ENCODE measurements around the gene TSPAN7.

The TSPAN7 gene

GRCh38 chrX:38641197-38641596 is 79.9 kb downstream of the TSPAN7 start:
- no peaks in the 10 kb centered on the region for H3K4me1 ChIP-seq (ENCODE audit: insufficient read depth, low read length, severe bottlenecking)
- no peak overlapping the region for H3K4me3 ChIP-seq (ENCODE audit: low read depth, low read length, poor library complexity, severe bottlenecking)
- no peak overlapping the region for H3K4me2 ChIP-seq (ENCODE audit: low read length)
- H3K9me3 ChIP-seq (ENCODE audit: low read length), result no peaks in the 10 kb centered on the region
- H4K20me1 ChIP-seq (ENCODE audit: insufficient read depth, low read length), result no peaks in the 10 kb centered on the region
- no peak overlapping the region for H3K9ac ChIP-seq (ENCODE audit: low read length)
- no peaks in the 10 kb centered on the region for H3K79me2 ChIP-seq (ENCODE audit: insufficient read depth, low read length)
- no peaks in the 10 kb centered on the region for H3K27me3 ChIP-seq (ENCODE audit: insufficient read depth, low read length)
- no peak overlapping the region for H2AFZ ChIP-seq (ENCODE audit: low read length)
- no peaks in the 10 kb centered on the region for H3F3A ChIP-seq (ENCODE audit: insufficient read depth, low read length)
- no peaks in the 10 kb centered on the region for H3K36me3 ChIP-seq (ENCODE audit: insufficient read depth, low read length)
- no peaks in the 10 kb centered on the region for H3K9me2 ChIP-seq (ENCODE audit: low read depth, low read length)
- no peak overlapping the region for H3K27ac ChIP-seq (ENCODE audit: low read depth, low read length, poor library complexity, severe bottlenecking)
- no peak for TF ChIP-seq CTCF (IDR thresholded peaks at IDR 0.05; ENCODE audit: low read length)
- no peak for TF ChIP-seq EZH2 (IDR thresholded peaks at IDR 0.05; ENCODE audit: borderline replicate concordance, low read length)

GRCh38 chrX:38643903-38644302 is 82.6 kb downstream of the TSPAN7 start:
- H3K4me3 ChIP-seq (ENCODE audit: low read depth, low read length, poor library complexity, severe bottlenecking), result no peak overlapping the region
- H3K4me1 ChIP-seq (ENCODE audit: insufficient read depth, low read length, severe bottlenecking), result no peaks in the 10 kb centered on the region
- no peaks in the 10 kb centered on the region for H3F3A ChIP-seq (ENCODE audit: insufficient read depth, low read length)
- H3K9me2 ChIP-seq (ENCODE audit: low read depth, low read length), result no peaks in the 10 kb centered on the region
- H3K9ac ChIP-seq (ENCODE audit: low read length), result no peak overlapping the region
- no peak for TF ChIP-seq CTCF (IDR thresholded peaks at IDR 0.05; ENCODE audit: low read length)
- no peak for TF ChIP-seq EZH2 (IDR thresholded peaks at IDR 0.05; ENCODE audit: borderline replicate concordance, low read length)
- H3K36me3 ChIP-seq (ENCODE audit: insufficient read depth, low read length), result no peaks in the 10 kb centered on the region
- H3K27me3 ChIP-seq (ENCODE audit: insufficient read depth, low read length), result no peaks in the 10 kb centered on the region
- H3K4me2 ChIP-seq (ENCODE audit: low read length), result no peak overlapping the region
- no peaks in the 10 kb centered on the region for H3K79me2 ChIP-seq (ENCODE audit: insufficient read depth, low read length)
- no peaks in the 10 kb centered on the region for H4K20me1 ChIP-seq (ENCODE audit: insufficient read depth, low read length)
- no peaks in the 10 kb centered on the region for H3K9me3 ChIP-seq (ENCODE audit: low read length)
- H3K27ac ChIP-seq (ENCODE audit: low read depth, low read length, poor library complexity, severe bottlenecking), result no peak overlapping the region
- H2AFZ ChIP-seq (ENCODE audit: low read length), result no peak overlapping the region

DNA sequence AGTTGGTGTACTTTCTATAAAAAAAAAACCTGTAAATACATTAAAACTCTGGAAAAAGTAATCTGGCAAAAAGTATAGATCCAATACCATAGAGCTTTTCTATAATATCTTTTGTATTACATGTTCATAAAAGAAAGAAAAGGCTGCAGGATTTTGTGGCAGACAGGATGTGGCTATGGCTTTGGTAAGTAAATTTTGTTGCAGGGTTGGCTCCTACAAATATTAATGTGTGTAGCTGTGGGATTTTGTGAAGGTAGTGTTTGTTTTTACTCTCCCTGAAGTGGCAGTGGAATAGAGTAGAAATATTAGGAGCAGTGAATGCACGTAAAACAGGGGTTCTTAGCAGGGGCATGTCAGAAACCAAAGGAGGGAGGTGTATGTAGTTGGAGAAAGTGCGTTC is 84.8 kb downstream of the TSPAN7 start:
- Histone ChIP-seq H3K9ac (ENCODE audit: low read length) (no peak overlapping the region), H3K27me3 (ENCODE audit: insufficient read depth, low read length) (no peaks in the 10 kb centered on the region), H3K4me3 (ENCODE audit: low read depth, low read length, poor library complexity, severe bottlenecking) (no peak overlapping the region), H3K79me2 (ENCODE audit: insufficient read depth, low read length) (no peaks in the 10 kb centered on the region), H3K4me1 (ENCODE audit: insufficient read depth, low read length, severe bottlenecking) (no peaks in the 10 kb centered on the region), H3K36me3 (ENCODE audit: insufficient read depth, low read length) (no peaks in the 10 kb centered on the region), H3K9me3 (ENCODE audit: low read length) (no peaks in the 10 kb centered on the region), H3K27ac (ENCODE audit: low read depth, low read length, poor library complexity, severe bottlenecking) (no peak overlapping the region), H3K9me2 (ENCODE audit: low read depth, low read length) (no peaks in the 10 kb centered on the region), H4K20me1 (ENCODE audit: insufficient read depth, low read length) (no peaks in the 10 kb centered on the region), H3K4me2 (ENCODE audit: low read length) (no peak overlapping the region), H3F3A (ENCODE audit: insufficient read depth, low read length) (no peaks in the 10 kb centered on the region), H2AFZ (ENCODE audit: low read length) (no peak overlapping the region)
- no peak for TF ChIP-seq EZH2 (IDR thresholded peaks at IDR 0.05; ENCODE audit: borderline replicate concordance, low read length)
- no peak for TF ChIP-seq CTCF (IDR thresholded peaks at IDR 0.05; ENCODE audit: low read length)
